Measurements from ENCODE around the gene SNN.

Gene SNN

DNA sequence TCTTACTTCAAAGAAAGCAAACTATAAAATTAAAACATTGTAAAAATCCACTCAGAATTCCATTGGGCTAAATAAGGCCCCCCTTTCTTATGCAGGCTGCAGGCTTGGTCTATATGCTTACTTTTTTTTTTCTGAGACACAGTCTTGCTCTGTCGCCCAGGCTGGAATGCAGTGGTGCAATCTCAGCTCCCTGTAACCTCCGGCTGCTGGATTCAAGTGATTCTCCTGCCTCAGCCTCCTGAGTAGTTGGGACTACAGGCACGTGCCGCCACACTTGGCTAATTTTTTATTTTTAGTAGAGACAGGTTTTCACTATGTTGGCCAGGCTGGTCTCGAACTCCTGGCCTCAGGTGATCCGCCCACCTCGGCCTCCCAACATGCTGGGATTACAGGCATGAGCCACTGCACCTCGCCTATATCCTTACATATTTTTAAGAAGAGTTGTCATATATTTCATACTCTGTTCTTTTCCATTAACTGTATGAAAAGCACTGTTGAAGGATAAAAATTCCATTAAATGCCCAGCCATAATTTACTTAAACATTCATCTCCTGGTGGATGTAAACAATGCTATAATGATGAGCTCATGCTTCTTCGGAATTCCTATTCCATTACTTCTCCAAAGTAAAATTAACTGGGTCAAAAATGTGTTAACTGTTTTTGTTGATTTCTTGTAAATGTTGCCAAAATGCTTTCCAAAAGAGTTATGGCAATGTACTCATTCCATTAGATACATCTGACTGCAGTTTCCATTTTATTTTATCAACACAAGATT lies 17.8 kb downstream of the SNN start:
- TF ChIP-seq, protein P1, sequence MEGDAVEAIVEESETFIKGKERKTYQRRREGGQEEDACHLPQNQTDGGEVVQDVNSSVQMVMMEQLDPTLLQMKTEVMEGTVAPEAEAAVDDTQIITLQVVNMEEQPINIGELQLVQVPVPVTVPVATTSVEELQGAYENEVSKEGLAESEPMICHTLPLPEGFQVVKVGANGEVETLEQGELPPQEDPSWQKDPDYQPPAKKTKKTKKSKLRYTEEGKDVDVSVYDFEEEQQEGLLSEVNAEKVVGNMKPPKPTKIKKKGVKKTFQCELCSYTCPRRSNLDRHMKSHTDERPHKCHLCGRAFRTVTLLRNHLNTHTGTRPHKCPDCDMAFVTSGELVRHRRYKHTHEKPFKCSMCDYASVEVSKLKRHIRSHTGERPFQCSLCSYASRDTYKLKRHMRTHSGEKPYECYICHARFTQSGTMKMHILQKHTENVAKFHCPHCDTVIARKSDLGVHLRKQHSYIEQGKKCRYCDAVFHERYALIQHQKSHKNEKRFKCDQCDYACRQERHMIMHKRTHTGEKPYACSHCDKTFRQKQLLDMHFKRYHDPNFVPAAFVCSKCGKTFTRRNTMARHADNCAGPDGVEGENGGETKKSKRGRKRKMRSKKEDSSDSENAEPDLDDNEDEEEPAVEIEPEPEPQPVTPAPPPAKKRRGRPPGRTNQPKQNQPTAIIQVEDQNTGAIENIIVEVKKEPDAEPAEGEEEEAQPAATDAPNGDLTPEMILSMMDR (IDR thresholded peaks at IDR 0.05), result no peak
- Histone ChIP-seq H3K4me1 (ENCODE audit: control insufficient read depth in 1 of 2, insufficient read depth in 1 of 2, low read depth in 1 of 2, low read length in 1 of 2) (peaks cover 23 to 25% of the 10 kb centered on the region in 2 experiments), H3K27ac (no peak overlapping the region), H3K4me3 (ENCODE audit: low read depth in 1 of 2, low read length in 1 of 2) (no peak overlapping the region), H3K9me3 (no peaks in the 10 kb centered on the region), H3K27me3 (no peaks in the 10 kb centered on the region), H3K36me3 (peaks cover 47% of the 10 kb centered on the region)

DNA sequence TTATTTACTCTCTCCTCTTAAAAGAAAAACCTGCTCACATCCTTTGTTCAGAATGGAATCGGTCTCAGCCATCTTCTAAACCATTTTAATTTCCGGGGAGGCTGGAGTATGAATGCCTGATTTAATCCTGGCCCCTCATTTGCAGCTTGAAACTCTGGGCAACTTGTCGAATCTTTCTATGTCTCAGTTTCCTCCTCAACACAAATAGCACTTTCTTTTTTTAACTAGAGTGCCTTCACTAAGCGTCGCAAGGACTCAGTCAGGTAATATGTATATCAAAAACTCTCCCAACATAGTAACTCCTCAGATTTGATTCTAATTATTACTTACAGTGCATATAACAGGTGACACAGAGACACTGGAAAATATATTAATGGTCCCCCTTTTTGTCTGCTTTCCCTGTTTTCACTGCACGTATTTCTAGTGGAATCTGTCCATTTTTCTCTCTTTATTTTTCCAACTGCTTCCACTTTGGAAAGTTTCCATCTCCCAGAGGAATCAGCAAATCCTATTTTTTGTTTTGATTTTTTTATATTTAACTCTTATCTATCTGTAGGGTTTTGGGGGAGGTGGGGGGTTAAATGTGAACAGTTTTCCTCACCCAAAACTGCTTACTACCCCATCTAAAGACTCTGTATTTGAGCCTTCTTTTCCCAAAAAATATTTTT lies 18.6 kb downstream of the SNN start:
- Histone ChIP-seq H3K9me3 (no peaks in the 10 kb centered on the region), H3K27ac (no peak overlapping the region), H3K27me3 (no peaks in the 10 kb centered on the region), H3K4me1 (ENCODE audit: control insufficient read depth in 1 of 2, insufficient read depth in 1 of 2, low read depth in 1 of 2, low read length in 1 of 2) (peaks cover 15 to 16% of the 10 kb centered on the region in 2 experiments), H3K36me3 (peaks cover 55% of the 10 kb centered on the region), H3K4me3 (ENCODE audit: low read depth in 1 of 2, low read length in 1 of 2) (no peak overlapping the region)
- TF ChIP-seq, protein P1 (IDR thresholded peaks at IDR 0.05), result no peak

DNA sequence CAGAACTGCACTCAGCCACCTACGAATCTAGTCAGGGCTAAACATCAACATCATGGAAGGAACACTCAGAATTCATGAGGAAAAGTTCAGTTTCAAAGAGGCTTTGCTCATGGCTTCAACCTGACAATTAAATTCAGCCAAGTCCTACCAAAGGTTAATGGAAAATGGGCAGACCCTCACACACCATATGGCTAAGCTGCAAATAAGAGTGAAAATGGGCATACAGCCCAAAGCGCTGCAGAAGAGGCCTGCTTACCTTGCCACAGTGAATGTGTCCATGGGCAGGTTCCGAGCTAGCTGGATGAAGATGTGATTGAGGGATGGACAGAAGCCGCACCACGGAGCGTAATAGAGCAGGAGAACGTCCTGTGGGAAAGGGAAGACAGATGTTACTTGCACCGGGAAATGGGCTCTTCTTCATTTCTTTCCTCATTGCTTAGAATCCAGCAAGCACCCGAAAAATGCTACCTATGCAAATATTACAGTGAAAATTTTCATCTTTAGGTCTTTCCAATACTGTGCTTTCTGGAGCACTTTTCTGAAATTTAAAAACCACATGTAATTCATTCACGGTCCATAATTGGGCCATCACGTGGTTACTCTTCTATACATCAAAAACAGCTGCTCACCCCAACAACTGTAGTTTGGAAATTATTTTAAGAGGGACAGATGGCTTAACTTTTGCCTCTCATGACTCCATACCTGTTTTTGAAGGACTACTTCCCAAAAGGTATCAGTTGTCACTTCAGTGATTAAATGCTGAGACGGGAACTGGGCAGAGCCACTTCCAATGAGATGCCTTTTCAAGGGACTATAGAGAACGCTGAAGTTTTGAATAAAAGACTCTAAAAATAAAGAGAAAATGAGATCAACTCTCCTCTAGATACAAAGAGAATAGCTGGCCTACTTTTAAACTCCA lies 19.6 kb downstream of the SNN start:
- Histone ChIP-seq H3K4me1 (ENCODE audit: control insufficient read depth in 1 of 2, insufficient read depth in 1 of 2, low read depth in 1 of 2, low read length in 1 of 2) (peaks cover 5 to 6% of the 10 kb centered on the region in 2 experiments), H3K27me3 (no peaks in the 10 kb centered on the region), H3K9me3 (no peaks in the 10 kb centered on the region), H3K4me3 (ENCODE audit: low read depth in 1 of 2, low read length in 1 of 2) (no peak overlapping the region), H3K36me3 (peaks cover 59% of the 10 kb centered on the region), H3K27ac (no peak overlapping the region)
- TF ChIP-seq, protein P1 (IDR thresholded peaks at IDR 0.05), result no peak

DNA sequence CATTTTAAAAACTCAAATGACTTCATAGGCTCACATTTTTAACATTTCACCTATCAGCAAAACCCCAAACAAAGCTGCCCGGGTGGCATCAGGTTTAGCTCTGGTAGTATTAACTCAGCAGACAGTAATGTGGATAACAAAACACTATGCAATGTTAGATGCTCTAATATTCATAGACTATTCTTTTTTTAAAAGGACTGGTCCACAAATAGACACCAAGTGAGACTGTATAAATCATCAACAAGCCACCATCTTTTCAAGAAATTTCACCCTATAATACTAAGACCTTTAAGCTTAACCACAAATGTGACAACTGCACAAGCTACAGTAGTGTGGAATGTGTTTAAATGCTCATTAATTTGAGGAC lies 20.2 kb downstream of the SNN start:
- Histone ChIP-seq H3K9me3 (no peaks in the 10 kb centered on the region), H3K27me3 (no peaks in the 10 kb centered on the region), H3K36me3 (peaks cover 59% of the 10 kb centered on the region), H3K4me3 (ENCODE audit: low read depth in 1 of 2, low read length in 1 of 2) (no peak overlapping the region), H3K4me1 (ENCODE audit: control insufficient read depth in 1 of 2, insufficient read depth in 1 of 2, low read depth in 1 of 2, low read length in 1 of 2) (peaks cover 5 to 6% of the 10 kb centered on the region in 2 experiments), H3K27ac (no peak overlapping the region)
- TF ChIP-seq, protein P1 (IDR thresholded peaks at IDR 0.05), result no peak

DNA sequence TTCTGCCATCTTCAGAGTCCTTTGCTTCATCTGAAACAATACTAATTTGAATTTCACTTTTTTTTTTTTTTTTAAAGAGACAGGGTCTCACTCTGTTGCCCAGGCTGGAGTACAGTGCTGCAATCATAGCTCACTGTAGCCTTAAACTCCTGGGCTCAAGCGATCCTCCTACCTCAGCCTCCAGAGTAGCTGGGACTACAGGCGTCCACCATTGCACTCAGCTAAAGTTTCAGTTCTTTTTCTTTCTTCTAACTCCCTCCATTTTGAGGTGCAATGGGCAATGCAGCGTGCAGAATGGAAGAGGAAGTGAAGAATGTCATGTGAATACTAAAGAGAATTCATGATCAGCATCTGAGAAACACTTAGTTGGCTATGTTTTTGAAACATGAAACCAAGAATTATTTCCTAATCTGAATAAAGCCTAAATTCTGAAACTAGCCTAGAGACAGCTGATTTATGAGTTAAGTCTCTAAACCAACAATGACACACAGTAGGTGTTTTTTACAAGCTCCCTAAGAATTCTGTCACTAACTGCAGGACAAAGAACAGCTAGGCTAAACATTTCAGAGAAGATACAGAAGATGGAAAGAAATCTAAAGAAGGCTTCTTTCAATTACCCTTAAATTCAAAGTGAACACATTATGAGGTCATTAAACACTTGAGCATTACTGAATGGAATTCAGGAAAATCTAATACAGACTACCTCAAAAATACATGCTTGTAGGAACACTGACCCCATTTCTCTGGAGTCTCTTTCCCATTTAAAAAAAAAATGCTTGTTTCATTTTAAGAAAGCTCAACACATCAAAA lies 21.0 kb downstream of the SNN start:
- H3K4me3 ChIP-seq (ENCODE audit: low read depth in 1 of 2, low read length in 1 of 2), result no peak overlapping the region
- TF ChIP-seq, protein P1 (IDR thresholded peaks at IDR 0.05), result no peak
- H3K36me3 ChIP-seq, result peaks cover 53% of the 10 kb centered on the region
- H3K9me3 ChIP-seq, result no peaks in the 10 kb centered on the region
- H3K4me1 ChIP-seq (ENCODE audit: control insufficient read depth in 1 of 2, insufficient read depth in 1 of 2, low read depth in 1 of 2, low read length in 1 of 2), result peaks cover 5 to 6% of the 10 kb centered on the region in 2 experiments
- H3K27ac ChIP-seq, result peak overlapping the region; percentile 45
- H3K27me3 ChIP-seq, result no peaks in the 10 kb centered on the region

Measured in neutrophil (primary cell).